NB4 (cell line): ENCODE measurements around the gene RNF8.
A peak's percentile ranks its signal among the peaks of the same experiment; 100 is the strongest.

ENCODE experiments used
- MYC ChIP-seq: IDR thresholded peaks from 2 replicates; pipeline ENCODE4 v1.6.1; 2011; ENCODE audit warnings: low read depth, low read length
- TF ChIP-seq, protein P1 (sequence below): IDR thresholded peaks from one replicate; pipeline ENCODE4 v1.5.1; 2012; ENCODE audit warnings: low read depth, low read length

DNA sequence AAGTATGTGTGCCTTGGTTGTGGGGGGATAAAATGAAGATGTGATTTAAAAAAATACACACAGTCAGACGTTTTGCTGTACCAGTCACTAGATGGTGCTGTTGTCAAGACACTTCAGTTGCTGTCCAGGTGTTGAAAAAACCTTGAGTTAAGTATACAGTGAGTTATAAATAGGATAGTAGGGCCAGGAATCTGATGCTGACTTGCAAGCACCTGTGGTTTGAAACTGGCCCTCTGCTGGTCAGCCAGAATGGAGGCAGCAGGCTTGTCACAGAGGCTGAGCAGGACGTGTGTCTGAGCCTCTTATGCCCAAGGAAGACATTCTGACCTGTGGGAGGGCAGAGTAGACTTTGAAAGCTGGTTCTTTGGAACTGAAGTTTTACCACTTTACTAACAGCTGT lies 27.8 kb downstream of the RNF8 start:
- TF ChIP-seq, protein P1, sequence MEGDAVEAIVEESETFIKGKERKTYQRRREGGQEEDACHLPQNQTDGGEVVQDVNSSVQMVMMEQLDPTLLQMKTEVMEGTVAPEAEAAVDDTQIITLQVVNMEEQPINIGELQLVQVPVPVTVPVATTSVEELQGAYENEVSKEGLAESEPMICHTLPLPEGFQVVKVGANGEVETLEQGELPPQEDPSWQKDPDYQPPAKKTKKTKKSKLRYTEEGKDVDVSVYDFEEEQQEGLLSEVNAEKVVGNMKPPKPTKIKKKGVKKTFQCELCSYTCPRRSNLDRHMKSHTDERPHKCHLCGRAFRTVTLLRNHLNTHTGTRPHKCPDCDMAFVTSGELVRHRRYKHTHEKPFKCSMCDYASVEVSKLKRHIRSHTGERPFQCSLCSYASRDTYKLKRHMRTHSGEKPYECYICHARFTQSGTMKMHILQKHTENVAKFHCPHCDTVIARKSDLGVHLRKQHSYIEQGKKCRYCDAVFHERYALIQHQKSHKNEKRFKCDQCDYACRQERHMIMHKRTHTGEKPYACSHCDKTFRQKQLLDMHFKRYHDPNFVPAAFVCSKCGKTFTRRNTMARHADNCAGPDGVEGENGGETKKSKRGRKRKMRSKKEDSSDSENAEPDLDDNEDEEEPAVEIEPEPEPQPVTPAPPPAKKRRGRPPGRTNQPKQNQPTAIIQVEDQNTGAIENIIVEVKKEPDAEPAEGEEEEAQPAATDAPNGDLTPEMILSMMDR = peak; percentile 64
- no peak for TF ChIP-seq MYC
